ENCODE results near the gene TTLL3.

DNA sequence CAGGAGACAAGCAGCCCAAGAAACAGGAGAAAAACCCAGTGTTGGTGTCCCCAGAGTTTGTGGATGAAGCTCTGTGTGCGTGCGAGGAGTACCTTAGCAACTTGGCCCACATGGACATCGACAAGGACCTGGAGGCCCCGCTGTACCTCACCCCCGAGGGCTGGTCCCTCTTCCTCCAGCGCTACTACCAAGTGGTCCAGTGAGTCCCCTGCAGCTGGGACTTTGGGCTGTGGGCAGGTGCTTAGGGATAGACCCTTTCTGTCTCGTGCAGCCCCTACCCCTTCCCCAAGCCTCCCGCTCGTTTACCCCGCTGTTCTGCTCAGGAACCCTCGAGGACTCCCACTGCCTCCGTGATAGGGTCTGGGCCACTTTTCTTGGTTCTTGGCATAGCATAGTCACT, 10.5 kb downstream of the TTLL3 start:
- TF ChIP-seq, protein P1, sequence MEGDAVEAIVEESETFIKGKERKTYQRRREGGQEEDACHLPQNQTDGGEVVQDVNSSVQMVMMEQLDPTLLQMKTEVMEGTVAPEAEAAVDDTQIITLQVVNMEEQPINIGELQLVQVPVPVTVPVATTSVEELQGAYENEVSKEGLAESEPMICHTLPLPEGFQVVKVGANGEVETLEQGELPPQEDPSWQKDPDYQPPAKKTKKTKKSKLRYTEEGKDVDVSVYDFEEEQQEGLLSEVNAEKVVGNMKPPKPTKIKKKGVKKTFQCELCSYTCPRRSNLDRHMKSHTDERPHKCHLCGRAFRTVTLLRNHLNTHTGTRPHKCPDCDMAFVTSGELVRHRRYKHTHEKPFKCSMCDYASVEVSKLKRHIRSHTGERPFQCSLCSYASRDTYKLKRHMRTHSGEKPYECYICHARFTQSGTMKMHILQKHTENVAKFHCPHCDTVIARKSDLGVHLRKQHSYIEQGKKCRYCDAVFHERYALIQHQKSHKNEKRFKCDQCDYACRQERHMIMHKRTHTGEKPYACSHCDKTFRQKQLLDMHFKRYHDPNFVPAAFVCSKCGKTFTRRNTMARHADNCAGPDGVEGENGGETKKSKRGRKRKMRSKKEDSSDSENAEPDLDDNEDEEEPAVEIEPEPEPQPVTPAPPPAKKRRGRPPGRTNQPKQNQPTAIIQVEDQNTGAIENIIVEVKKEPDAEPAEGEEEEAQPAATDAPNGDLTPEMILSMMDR (IDR thresholded peaks at IDR 0.05; ENCODE audit: low read depth, low read length) = no peak
- TF ChIP-seq POLR2A (IDR thresholded peaks at IDR 0.05; ENCODE audit: extremely low read depth, insufficient read length) (no peak), MYC (IDR thresholded peaks at IDR 0.05; ENCODE audit: low read depth, low read length) (no peak)
- TF ChIP-seq, protein P2, sequence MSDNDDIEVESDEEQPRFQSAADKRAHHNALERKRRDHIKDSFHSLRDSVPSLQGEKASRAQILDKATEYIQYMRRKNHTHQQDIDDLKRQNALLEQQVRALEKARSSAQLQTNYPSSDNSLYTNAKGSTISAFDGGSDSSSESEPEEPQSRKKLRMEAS (IDR thresholded peaks at IDR 0.05; ENCODE audit: low read depth, low read length) = no peak

Measured in NB4 (cell line).